HG02885 (cell line): ENCODE results near the gene XYLT1.
"Not testable (repeated sequence)": the region's sequence is repeated elsewhere in the genome, so short reads cannot be mapped to it uniquely, and the experiment has no call there.

Source experiments
- ATAC-seq: cut with Tn5 transposase; IDR thresholded peaks from one replicate; pipeline ENCODE4 v1.9.1; 2021; ENCODE audit warnings: mild to moderate bottlenecking; ENCODE audit not compliant: unreplicated experiment, poor library complexity

The XYLT1 gene

GRCh38 chr16:17345043-17345442 lies 125.7 kb downstream of the XYLT1 start:
- ATAC-seq, result no peak

- ATAC-seq, result no peak
These were observed 127.0 kb downstream of the XYLT1 start for GRCh38 chr16:17343728-17344127.

GRCh38 chr16:17343028-17343427 lies 127.7 kb downstream of the XYLT1 start:
- peak; percentile 43 for ATAC-seq

GRCh38 chr16:17342031-17342430 lies 128.7 kb downstream of the XYLT1 start:
- ATAC-seq, result no peak

DNA sequence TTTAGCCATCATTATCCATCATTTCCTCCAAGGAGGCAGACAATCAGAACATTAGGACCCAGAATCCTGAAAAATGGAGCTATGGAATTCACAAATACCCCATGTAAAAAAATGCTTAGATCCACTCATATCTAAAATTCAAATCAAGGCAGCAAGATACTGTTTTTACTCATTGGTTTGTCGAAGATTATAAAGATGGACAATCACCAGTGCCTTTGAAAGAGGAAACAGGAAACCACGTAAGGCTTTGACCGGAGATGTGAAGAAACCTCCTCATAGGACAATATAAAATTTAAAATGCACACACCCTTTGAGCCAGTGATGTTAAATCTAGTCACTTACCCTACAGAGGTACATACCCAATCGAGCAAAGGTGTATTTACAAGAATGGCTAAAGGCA lies 130.0 kb downstream of the XYLT1 start:
- no peak for ATAC-seq

GRCh38 chr16:17339764-17340541 lies 130.8 kb downstream of the XYLT1 start:
- ATAC-seq, result no peak

DNA sequence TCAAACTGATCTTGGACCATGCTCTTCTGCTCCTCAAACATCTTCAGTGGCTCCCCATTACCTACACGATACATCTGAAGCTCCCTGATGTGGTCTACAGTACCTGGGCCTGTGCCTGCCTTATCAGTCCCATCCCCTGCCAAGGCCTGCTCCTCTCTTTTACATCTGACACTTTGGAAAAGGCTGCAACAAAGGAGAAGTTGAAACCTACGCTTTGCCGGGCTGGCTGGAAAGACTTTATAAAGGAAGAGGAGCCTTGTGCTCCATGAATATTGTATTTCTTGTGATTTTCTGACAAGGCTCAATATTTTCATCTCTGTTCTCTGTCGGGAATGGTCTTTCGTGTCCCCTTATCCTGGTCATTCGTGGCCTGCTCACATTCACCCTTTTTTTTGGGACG lies 132.5 kb downstream of the XYLT1 start:
- ATAC-seq, result no peak

GRCh38 chr16:17336530-17336900 lies 134.2 kb downstream of the XYLT1 start:
- no peak for ATAC-seq

GRCh38 chr16:17335826-17336529 lies 134.8 kb downstream of the XYLT1 start:
- no peak for ATAC-seq

- ATAC-seq, result not testable (repeated sequence)
These were observed 135.4 kb downstream of the XYLT1 start for GRCh38 chr16:17335406-17335805.

GRCh38 chr16:17334096-17334495 lies 136.7 kb downstream of the XYLT1 start:
- no peak for ATAC-seq

GRCh38 chr16:17333229-17333628 lies 137.5 kb downstream of the XYLT1 start:
- ATAC-seq, result no peak

GRCh38 chr16:17331991-17332390 lies 138.8 kb downstream of the XYLT1 start:
- no peak for ATAC-seq

GRCh38 chr16:17331071-17331607 lies 139.6 kb downstream of the XYLT1 start:
- no peak for ATAC-seq

DNA sequence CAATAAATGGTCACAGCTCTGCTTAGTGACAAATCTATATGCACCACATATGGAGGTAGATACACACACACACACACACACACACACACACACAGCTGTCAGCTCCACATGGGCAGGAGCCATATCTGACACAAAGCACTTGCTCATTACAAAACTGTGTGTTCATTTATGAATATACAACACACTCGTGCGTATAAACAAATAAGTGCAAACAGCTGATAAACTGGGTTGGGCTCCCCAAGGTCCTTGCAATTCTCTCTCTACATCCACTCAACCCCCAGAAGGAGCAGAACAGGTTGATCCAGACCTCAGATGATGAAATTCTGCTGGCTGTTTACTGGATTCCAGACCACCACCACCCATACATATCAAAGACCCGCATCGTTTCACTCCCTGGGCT lies 140.7 kb downstream of the XYLT1 start:
- no peak for ATAC-seq

- ATAC-seq, result no peak
These were observed 141.4 kb downstream of the XYLT1 start for GRCh38 chr16:17329391-17329790.

- no peak for ATAC-seq
These were observed 141.8 kb downstream of the XYLT1 start for GRCh38 chr16:17328932-17329331.

DNA sequence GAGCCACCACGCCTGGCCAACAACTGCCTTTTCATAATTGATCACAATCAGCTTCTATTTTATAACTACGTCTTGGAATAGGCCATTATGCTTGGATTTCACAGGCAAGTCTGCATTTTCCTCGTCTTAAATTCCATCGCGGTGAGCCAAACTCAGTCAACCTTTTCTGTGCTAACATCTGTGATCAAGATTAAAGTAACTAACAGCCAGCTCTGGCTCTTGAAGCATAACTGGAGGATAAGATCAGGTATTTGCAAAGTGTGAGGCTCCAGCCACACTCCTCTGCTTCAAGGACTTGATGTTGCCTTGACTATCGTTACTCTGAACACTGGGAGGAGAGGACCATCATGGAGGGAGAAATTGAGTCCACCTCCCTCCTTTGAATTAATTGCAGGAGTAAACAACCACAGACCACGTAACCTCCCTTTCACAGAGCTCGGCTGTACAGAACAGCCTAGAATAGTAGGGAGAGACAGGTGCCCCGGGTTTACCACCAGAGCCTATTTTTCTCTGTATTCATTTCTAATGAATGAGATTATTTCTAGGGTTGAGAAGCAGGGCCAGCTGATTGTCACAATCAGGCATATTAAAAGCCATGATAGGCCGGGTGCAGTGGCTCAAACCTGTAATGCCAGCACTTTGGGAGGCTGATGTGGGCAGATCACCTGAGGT lies 143.0 kb downstream of the XYLT1 start:
- ATAC-seq, result no peak

DNA sequence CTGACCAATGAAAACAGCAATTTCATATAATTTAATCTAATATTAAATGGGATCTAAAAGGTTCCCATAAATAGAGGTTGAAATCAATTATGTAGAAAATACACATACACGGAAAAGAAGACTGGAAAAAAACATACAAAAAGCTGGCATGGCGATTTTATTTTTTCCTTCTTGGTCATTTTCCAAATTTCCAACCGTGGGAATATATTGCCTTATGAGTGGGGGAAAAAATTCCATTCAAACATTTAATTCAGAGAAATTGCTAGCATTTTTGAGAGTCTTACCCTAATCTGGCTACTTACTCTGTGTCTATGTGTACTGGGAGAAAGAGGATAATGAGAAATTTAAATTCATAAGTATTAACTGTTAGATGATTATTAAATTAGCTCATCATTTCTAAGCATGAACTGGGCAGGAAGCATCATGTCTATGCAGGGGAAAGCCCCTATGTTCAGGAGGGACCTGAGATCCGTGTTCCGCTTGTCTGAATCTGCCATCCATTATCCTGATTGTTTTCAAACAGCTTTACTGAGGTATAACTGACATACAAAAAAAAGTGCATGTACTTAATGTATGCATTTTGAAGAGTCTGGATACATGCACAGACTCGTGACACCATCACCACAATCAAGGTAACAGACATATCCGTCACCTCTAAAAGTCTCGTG lies 145.2 kb downstream of the XYLT1 start:
- ATAC-seq, result no peak

DNA sequence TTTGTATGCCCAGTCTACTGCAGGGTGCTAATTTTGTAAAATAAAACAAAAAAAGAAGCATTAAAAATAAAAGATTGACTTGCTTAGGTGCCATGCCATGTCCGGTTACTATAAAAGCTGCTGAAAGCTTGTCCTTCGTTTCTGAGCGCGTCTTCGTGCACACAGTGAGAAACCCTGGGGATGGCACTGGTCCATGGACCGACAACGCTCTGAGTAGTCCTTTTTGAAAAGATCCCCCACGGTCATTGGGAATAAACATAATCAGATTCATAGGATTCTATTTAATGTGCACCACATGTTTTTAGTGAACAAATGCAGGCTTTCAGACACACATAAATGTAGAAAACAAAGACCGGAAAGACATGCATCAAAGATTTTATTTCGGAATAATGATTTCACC lies 146.3 kb downstream of the XYLT1 start:
- ATAC-seq, result no peak

GRCh38 chr16:17323171-17323570 lies 147.6 kb downstream of the XYLT1 start:
- ATAC-seq, result no peak
